Breast epithelium (tissue), 4 donors: ENCODE results near the gene VIP. TPM values are rescaled to one million over a fixed set of nuclear protein-coding genes. Genes with fewer than 3 reads are reported as not detected.

Experiments
- DNase-seq, 2 donors: peaks; one replicate each; pipeline ENCODE4 v3.0.0-alpha.2; 2019; ENCODE audit warnings: low spot score in 2 of 2
- H3K27ac ChIP-seq, 2 donors: fragments of 200-600 bp; sonication (generic) in 1 of 2; one replicate each; pipeline ENCODE4 v1.5.1; 2016 to 2019; ENCODE audit warnings: mild to moderate bottlenecking in 1 of 2
- H3K27me3 ChIP-seq, 2 donors: fragments of 200-600 bp; sonication (generic) in 1 of 2; one replicate each; pipeline versions ENCODE4 v1.5.1 to v1.6.0; 2017 to 2019; ENCODE audit warnings: control low read depth in 1 of 2, mild to moderate bottlenecking in 1 of 2
- H3K36me3 ChIP-seq: fragments of 200-600 bp; one replicate; pipeline ENCODE4 v1.5.1; 2019
- H3K4me1 ChIP-seq, 2 donors: fragments of 200-600 bp; sonication (generic); one replicate each; pipeline ENCODE4 v1.5.1; 2016 to 2019; ENCODE audit warnings: control low read depth in 1 of 2
- H3K4me3 ChIP-seq, 3 donors: fragments of 200-600 bp; sonication (generic); 1 replicate in 2 of 3; 2 replicates in 1 of 3; pipeline ENCODE4 v1.5.1; 2016 to 2019; ENCODE audit warnings: mild to moderate bottlenecking in 3 of 3, moderate library complexity in 2 of 3
- H3K9me3 ChIP-seq, 2 donors: fragments of 200-600 bp; sonication (generic) in 1 of 2; one replicate each; pipeline ENCODE4 v1.5.1; 2016 to 2019; ENCODE audit warnings: control low read depth in 1 of 2
- CTCF ChIP-seq, 3 donors: fragments of 450-650 bp; IDR thresholded peaks; one replicate each; pipeline ENCODE4 v1.5.1; 2016 to 2017; ENCODE audit warnings: antibody characterized with exemption in 3 of 3, mild to moderate bottlenecking in 3 of 3, moderate library complexity in 3 of 3
- POLR2A ChIP-seq: fragments of 450-650 bp; IDR thresholded peaks from one replicate; pipeline ENCODE4 v1.6.1; 2016; ENCODE audit warnings: antibody characterized with exemption, mild to moderate bottlenecking, moderate library complexity
- POLR2AphosphoS5 ChIP-seq, 3 donors: sonication (generic); formaldehyde crosslinking; IDR thresholded peaks; one replicate each; pipeline ENCODE4 v1.6.1; 2017; ENCODE audit warnings: antibody characterized with exemption in 3 of 3
- intact Hi-C: fragments of 100-400 bp; cut with DNase I; formaldehyde crosslinking; loops from one replicate; pipeline ENCODE4 v1.15.1; 2023; ENCODE audit warnings: low total_unique reads
- total RNA-seq, 3 donors: library from RNA; depleted of rRNA; stranded (reverse); fragments of >200 nt; gene quantifications; one replicate each; pipeline ENCODE4 v1.1.0, GENCODE V29; 2016

Gene VIP
- total RNA-seq, 3 donors from 2014 or later = 0.48 to 1.5 (median 0.98) TPM

GRCh38 chr6:152771061-152771687, 20.6 kb downstream of the VIP start:
- intact Hi-C loops = no loop called here
- no peak for DNase-seq
- Histone ChIP-seq H3K4me1 (no peaks in the 10 kb centered on the region), H3K36me3 (no peaks in the 10 kb centered on the region), H3K9me3 (no peaks in the 10 kb centered on the region), H3K27me3 (no peaks in the 10 kb centered on the region), H3K27ac (no peak overlapping the region), H3K4me3 (no peak overlapping the region)
- TF ChIP-seq CTCF (IDR thresholded peaks at IDR 0.05) = no peak
- TF ChIP-seq POLR2A = no peak
- TF ChIP-seq POLR2AphosphoS5 (IDR thresholded peaks at IDR 0.05) = no peak

GRCh38 chr6:152775428-152775827, 24.8 kb downstream of the VIP start:
- no peak overlapping the region for H3K27ac ChIP-seq
- no peaks in the 10 kb centered on the region for H3K4me1 ChIP-seq
- TF ChIP-seq CTCF (IDR thresholded peaks at IDR 0.05) (no peak), POLR2A (no peak), POLR2AphosphoS5 (IDR thresholded peaks at IDR 0.05) (no peak)
- peaks cover 0 to 4% of the 10 kb centered on the region in 2 donors for H3K9me3 ChIP-seq
- H3K27me3 ChIP-seq = no peaks in the 10 kb centered on the region
- H3K4me3 ChIP-seq = no peak overlapping the region
- intact Hi-C loops = no loop called here
- DNase-seq = no peak
- no peaks in the 10 kb centered on the region for H3K36me3 ChIP-seq

GRCh38 chr6:152776833-152777232, 26.2 kb downstream of the VIP start:
- Histone ChIP-seq H3K4me1 (no peaks in the 10 kb centered on the region), H3K9me3 (peaks cover 0 to 4% of the 10 kb centered on the region in 2 donors), H3K36me3 (no peaks in the 10 kb centered on the region), H3K27ac (no peak overlapping the region), H3K27me3 (no peaks in the 10 kb centered on the region), H3K4me3 (no peak overlapping the region)
- TF ChIP-seq CTCF (IDR thresholded peaks at IDR 0.05) = no peak
- TF ChIP-seq POLR2A = no peak
- TF ChIP-seq POLR2AphosphoS5 (IDR thresholded peaks at IDR 0.05) = no peak
- DNase-seq = no peak
- intact Hi-C loops = no loop called here

- intact Hi-C loops = loop anchor here (5.0 kb wide), 1 partner anchor 39 kb away; no protein-coding TSS in a partner anchor
- H3K27me3 ChIP-seq = no peaks in the 10 kb centered on the region
- TF ChIP-seq CTCF (IDR thresholded peaks at IDR 0.05) (no peak), POLR2AphosphoS5 (IDR thresholded peaks at IDR 0.05) (no peak), POLR2A (no peak)
- no peak overlapping the region for H3K27ac ChIP-seq
- H3K9me3 ChIP-seq = peaks cover 0 to 4% of the 10 kb centered on the region in 2 donors
- no peak overlapping the region for H3K4me3 ChIP-seq
- H3K36me3 ChIP-seq = no peaks in the 10 kb centered on the region
- DNase-seq = no peak
- H3K4me1 ChIP-seq = no peaks in the 10 kb centered on the region
Observed at GRCh38 chr6:152783217-152783878, 32.8 kb downstream of the VIP start.

- intact Hi-C loops = no loop called here
- no peak overlapping the region for H3K27ac ChIP-seq
- no peaks in the 10 kb centered on the region for H3K4me1 ChIP-seq
- no peak for TF ChIP-seq CTCF (IDR thresholded peaks at IDR 0.05)
- TF ChIP-seq POLR2AphosphoS5 (IDR thresholded peaks at IDR 0.05) = no peak
- TF ChIP-seq POLR2A = no peak
- H3K27me3 ChIP-seq = no peaks in the 10 kb centered on the region
- H3K36me3 ChIP-seq = no peaks in the 10 kb centered on the region
- no peak for DNase-seq
- no peaks in the 10 kb centered on the region for H3K9me3 ChIP-seq
- no peak overlapping the region for H3K4me3 ChIP-seq
Observed at GRCh38 chr6:152794696-152795095, 44.1 kb downstream of the VIP start.
